HepG2 (cell line): Measurements from ENCODE around the gene GOLGB1. TPM values are rescaled to one million over a fixed set of nuclear protein-coding genes. Genes with fewer than 3 reads are reported as not detected.

Source experiments
- ATF2 ChIP-seq: sonication (generic); formaldehyde crosslinking; IDR thresholded peaks from 2 replicates; pipeline ENCODE4 v1.4.0; 2020; ENCODE audit warnings: missing genetic modification reagents
- CC2D1A ChIP-seq: sonication (generic); formaldehyde crosslinking; IDR thresholded peaks from 2 replicates; pipeline ENCODE4 v1.8.1; 2023; ENCODE audit warnings: mild to moderate bottlenecking, missing genetic modification reagents
- FOXA1 ChIP-seq, 2 experiments: fragments of 450-650 bp in 1 of 2; sonication (generic) in 1 of 2; formaldehyde crosslinking in 1 of 2; IDR thresholded peaks; 2 replicates each; pipeline versions ENCODE4 v1.4.0 to v1.6.1; 2016 to 2020; ENCODE audit warnings: missing genetic modification reagents in 1 of 2
- GLMP ChIP-seq: sonication (generic); formaldehyde crosslinking; IDR thresholded peaks from 2 replicates; pipeline ENCODE4 v1.9.0; 2021; ENCODE audit warnings: missing genetic modification reagents, mild to moderate bottlenecking, borderline replicate concordance
- HMGA1 ChIP-seq: sonication (generic); formaldehyde crosslinking; conservative IDR thresholded peaks from 2 replicates; pipeline ENCODE4 v1.4.0; 2020; ENCODE audit warnings: missing genetic modification reagents
- PHB2 ChIP-seq: fragments of 450-650 bp; IDR thresholded peaks from 2 replicates; pipeline ENCODE4 v1.6.1; 2018; ENCODE audit not compliant: partially characterized antibody
- SMARCE1 ChIP-seq: fragments of 450-650 bp; IDR thresholded peaks from 2 replicates; pipeline ENCODE4 v1.6.1; 2017; ENCODE audit warnings: borderline replicate concordance
- SNAPC4 ChIP-seq: sonication (generic); formaldehyde crosslinking; IDR thresholded peaks from 2 replicates; pipeline ENCODE4 v1.4.0; 2020; ENCODE audit warnings: mild to moderate bottlenecking, missing genetic modification reagents
- ZNF24 ChIP-seq: fragments of 450-650 bp; IDR thresholded peaks from 2 replicates; pipeline ENCODE4 v1.6.1; 2017; ENCODE audit warnings: antibody characterized with exemption, mild to moderate bottlenecking
- ZNF432 ChIP-seq: sonication (generic); formaldehyde crosslinking; IDR thresholded peaks from 2 replicates; pipeline ENCODE4 v1.5.0; 2020; ENCODE audit warnings: missing genetic modification reagents, mild to moderate bottlenecking, borderline replicate concordance
- ZNF704 ChIP-seq: sonication (generic); formaldehyde crosslinking; IDR thresholded peaks from 2 replicates; pipeline ENCODE4 v1.8.1; 2023; ENCODE audit warnings: mild to moderate bottlenecking, inconsistent platforms, moderate library complexity, missing genetic modification reagents, borderline replicate concordance
- ZNF816 ChIP-seq: sonication (generic); formaldehyde crosslinking; IDR thresholded peaks from 2 replicates; pipeline ENCODE4 v1.8.0; 2022; ENCODE audit warnings: missing genetic modification reagents, mild to moderate bottlenecking, borderline replicate concordance
- polyA plus RNA-seq, 8 experiments: library from polyadenylated mRNA; depleted of rRNA in 3 of 8; stranded (reverse) in 7 of 8; unstranded in 1 of 8; fragments of >200 nt; fragmentation: Illumina TruSeq in 4 of 8; extraction: Trizol in 4 of 8; gene quantifications; 2 replicates each; pipeline versions ENCODE4 v1.2.1 to v1.2.3, GENCODE V29; 2011 to 2016; ENCODE audit warnings: low read depth in 4 of 8, missing spikeins in 1 of 8, mixed read lengths in 1 of 8; ENCODE audit not compliant: insufficient read depth in 1 of 8
- total RNA-seq, 5 experiments: library from RNA; depleted of rRNA; stranded (reverse); fragments of >200 nt; fragmentation: Illumina TruSeq; extraction: Trizol; gene quantifications; 2 replicates each; pipeline ENCODE4 v1.2.3, GENCODE V29; 2016; ENCODE audit warnings: low read depth in 1 of 5
- TF ChIP-seq, protein P1 (sequence below): sonication (generic); formaldehyde crosslinking; IDR thresholded peaks from 2 replicates; pipeline ENCODE4 v1.8.0; 2023; ENCODE audit warnings: mild to moderate bottlenecking, missing genetic modification reagents
- TF ChIP-seq, protein P2 (sequence below): sonication (generic); formaldehyde crosslinking; IDR thresholded peaks from 2 replicates; pipeline ENCODE4 v1.4.0; 2020; ENCODE audit warnings: mild to moderate bottlenecking, low read depth, missing genetic modification reagents
- TF ChIP-seq, protein P3 (sequence below): sonication (generic); formaldehyde crosslinking; IDR thresholded peaks from 2 replicates; pipeline ENCODE4 v1.5.1; 2020; ENCODE audit warnings: mild to moderate bottlenecking, moderate library complexity, missing genetic modification reagents

The GOLGB1 gene
- total and polyA plus RNA-seq, 2 of the 13 experiments (the other 11 are each of a cell fraction or from before 2014, with no cell fraction given): 13.1 to 39.5 TPM

- TF ChIP-seq SNAPC4 (CRISPR knock-in tag) (no peak), ZNF816 (CRISPR knock-in tag) (no peak), GLMP (no peak), CC2D1A (no peak), PHB2 (no peak), FOXA1 (IDR thresholded peaks at IDR 0.05) (no peak), FOXA1 (CRISPR knock-in tag; IDR thresholded peaks at IDR 0.05) (peak; percentile 73), ZNF432 (CRISPR knock-in tag) (no peak), ZNF24 (no peak), SMARCE1 (no peak), HMGA1 (no peak), ATF2 (CRISPR knock-in tag) (peak; percentile 52; the same call in 1 of the 2 replicates), ZNF704 (CRISPR knock-in tag) (no peak)
- TF ChIP-seq, protein P1, sequence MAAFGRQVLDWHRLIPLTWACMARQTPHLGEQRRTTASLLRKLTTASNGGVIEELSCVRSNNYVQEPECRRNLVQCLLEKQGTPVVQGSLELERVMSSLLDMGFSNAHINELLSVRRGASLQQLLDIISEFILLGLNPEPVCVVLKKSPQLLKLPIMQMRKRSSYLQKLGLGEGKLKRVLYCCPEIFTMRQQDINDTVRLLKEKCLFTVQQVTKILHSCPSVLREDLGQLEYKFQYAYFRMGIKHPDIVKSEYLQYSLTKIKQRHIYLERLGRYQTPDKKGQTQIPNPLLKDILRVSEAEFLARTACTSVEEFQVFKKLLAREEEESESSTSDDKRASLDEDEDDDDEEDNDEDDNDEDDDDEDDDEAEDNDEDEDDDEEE (CRISPR knock-in tag): no peak
- TF ChIP-seq, protein P2, sequence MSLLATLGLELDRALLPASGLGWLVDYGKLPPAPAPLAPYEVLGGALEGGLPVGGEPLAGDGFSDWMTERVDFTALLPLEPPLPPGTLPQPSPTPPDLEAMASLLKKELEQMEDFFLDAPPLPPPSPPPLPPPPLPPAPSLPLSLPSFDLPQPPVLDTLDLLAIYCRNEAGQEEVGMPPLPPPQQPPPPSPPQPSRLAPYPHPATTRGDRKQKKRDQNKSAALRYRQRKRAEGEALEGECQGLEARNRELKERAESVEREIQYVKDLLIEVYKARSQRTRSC (CRISPR knock-in tag): no peak
- TF ChIP-seq, protein P3, sequence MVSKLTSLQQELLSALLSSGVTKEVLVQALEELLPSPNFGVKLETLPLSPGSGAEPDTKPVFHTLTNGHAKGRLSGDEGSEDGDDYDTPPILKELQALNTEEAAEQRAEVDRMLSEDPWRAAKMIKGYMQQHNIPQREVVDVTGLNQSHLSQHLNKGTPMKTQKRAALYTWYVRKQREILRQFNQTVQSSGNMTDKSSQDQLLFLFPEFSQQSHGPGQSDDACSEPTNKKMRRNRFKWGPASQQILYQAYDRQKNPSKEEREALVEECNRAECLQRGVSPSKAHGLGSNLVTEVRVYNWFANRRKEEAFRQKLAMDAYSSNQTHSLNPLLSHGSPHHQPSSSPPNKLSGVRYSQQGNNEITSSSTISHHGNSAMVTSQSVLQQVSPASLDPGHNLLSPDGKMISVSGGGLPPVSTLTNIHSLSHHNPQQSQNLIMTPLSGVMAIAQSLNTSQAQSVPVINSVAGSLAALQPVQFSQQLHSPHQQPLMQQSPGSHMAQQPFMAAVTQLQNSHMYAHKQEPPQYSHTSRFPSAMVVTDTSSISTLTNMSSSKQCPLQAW (CRISPR knock-in tag): peak; percentile 62; the same call in 1 of the 2 replicates
Observed at GRCh38 chr3:121749276-121750086, at the start of gene GOLGB1 (continued).
